CD4-positive, CD25-positive, alpha-beta regulatory T cell (primary cell): ENCODE data around the gene ZNF500. TPM values are rescaled to one million over a fixed set of nuclear protein-coding genes. Genes with fewer than 3 reads are reported as not detected.

ENCODE experiments used
- ATAC-seq, 2 donors: fragments of 150-1000 bp; cut with Tn5 transposase; one replicate each; pipeline ENCODE4 v1.10.0; 2021; ENCODE audit warnings: low read depth in 2 of 2, moderate number of reproducible peaks in 2 of 2, moderate library complexity in 1 of 2
- DNase-seq, 3 donors: peaks; one replicate each; pipeline versions ENCODE4 v3.0.0 to v3.0.0-alpha.2; 2012 to 2022; ENCODE audit warnings: mixed read lengths in 1 of 3
- H3K27ac ChIP-seq: one replicate; pipeline ENCODE4 v1.7.0; 2013; ENCODE audit warnings: mild to moderate bottlenecking, low read length; ENCODE audit not compliant: insufficient read depth, poor library complexity, severe bottlenecking
- H3K27me3 ChIP-seq: one replicate; pipeline ENCODE4 v1.7.0; 2013; ENCODE audit warnings: low read length; ENCODE audit not compliant: control insufficient read depth, insufficient read depth
- H3K36me3 ChIP-seq: one replicate; pipeline ENCODE4 v1.7.0; 2013; ENCODE audit warnings: mild to moderate bottlenecking, low read length, moderate library complexity; ENCODE audit not compliant: control insufficient read depth, insufficient read depth
- H3K4me1 ChIP-seq: 2 replicates; pipeline ENCODE4 v1.7.0; 2013; ENCODE audit warnings: mild to moderate bottlenecking, low read length; ENCODE audit not compliant: insufficient read depth, control insufficient read depth, poor library complexity, severe bottlenecking
- H3K4me3 ChIP-seq: one replicate; pipeline ENCODE4 v1.7.0; 2013; ENCODE audit warnings: low read depth, mild to moderate bottlenecking, low read length, moderate library complexity
- H3K9me3 ChIP-seq, 2 experiments: 1 replicate in 1 of 2; 2 replicates in 1 of 2; pipeline ENCODE4 v1.7.0; 2013; ENCODE audit warnings: low read length in 2 of 2, mild to moderate bottlenecking in 1 of 2, moderate library complexity in 1 of 2; ENCODE audit not compliant: control insufficient read depth in 2 of 2
- H3K27ac Mint-ChIP-seq, 3 donors: one replicate each; pipeline ENCODE4 v1.8.0; 2020 to 2022; ENCODE audit warnings: mild to moderate bottlenecking in 3 of 3, mixed read lengths in 3 of 3, moderate library complexity in 2 of 3
- H3K27me3 Mint-ChIP-seq: one replicate; pipeline ENCODE4 v1.8.0; 2022; ENCODE audit warnings: mild to moderate bottlenecking, mixed read lengths
- H3K36me3 Mint-ChIP-seq: one replicate; pipeline ENCODE4 v1.8.0; 2020; ENCODE audit warnings: mixed read lengths
- H3K4me1 Mint-ChIP-seq, 4 donors: one replicate each; pipeline ENCODE4 v1.8.0; 2020 to 2022; ENCODE audit warnings: mixed read lengths in 4 of 4, mild to moderate bottlenecking in 1 of 4
- H3K4me3 Mint-ChIP-seq, 4 donors: one replicate each; pipeline ENCODE4 v1.8.0; 2020 to 2022; ENCODE audit warnings: mild to moderate bottlenecking in 4 of 4, mixed read lengths in 4 of 4, moderate library complexity in 3 of 4
- H3K9me3 Mint-ChIP-seq, 7 donors: one replicate each; pipeline ENCODE4 v1.8.0; 2020 to 2022; ENCODE audit warnings: mixed read lengths in 7 of 7, mild to moderate bottlenecking in 3 of 7, moderate library complexity in 2 of 7
- polyA plus RNA-seq, 4 donors: library from polyadenylated mRNA; unstranded; fragments of 300-500 nt; fragmentation: Illumina TruSeq; gene quantifications; one replicate each; pipeline ENCODE4 v1.2.3, GENCODE V29; 2021
- total RNA-seq: library from RNA; stranded (reverse); gene quantifications from one replicate; pipeline ENCODE4 v1.2.3, GENCODE V29; 2022

ZNF500 gene
- total and polyA plus RNA-seq, 5 donors from 2014 or later: 4.5 to 16.9 (median 12.3) TPM

GRCh38 chr16:4734063-4734729 is 32.8 kb downstream of the ZNF500 start, which contains the start of the genes ANKS3 and DNAAF8:
Gene ANKS3, minus strand, starts transcription at chr16:4734271. Its CDS starts 4,122 bp downstream, at chr16:4730149.
Gene DNAAF8, plus strand, starts transcription at chr16:4734537. Its CDS starts 1,978 bp downstream, at chr16:4736515.
- no peaks in the 10 kb centered on the region for H3K36me3 Mint-ChIP-seq
- Histone ChIP-seq H3K4me1 (peaks cover 19% of the 10 kb centered on the region), H3K36me3 (peaks cover 3% of the 10 kb centered on the region), H3K27ac (peak within 1 kb of the TSS; percentile 82), H3K27me3 (no peaks in the 10 kb centered on the region), H3K9me3 (no peaks in the 10 kb centered on the region), H3K4me3 (peak within 1 kb of the TSS; percentile 79)
- H3K27ac Mint-ChIP-seq: peak within 1 kb of the TSS; percentile 87 to 89 (median 89)
- H3K27me3 Mint-ChIP-seq: peaks cover 5% of the 10 kb centered on the region
- H3K9me3 Mint-ChIP-seq: no peaks in the 10 kb centered on the region
- H3K4me1 Mint-ChIP-seq: peaks cover 5 to 22% (median 15%) of the 10 kb centered on the region in 4 donors
- peak within 1 kb of the TSS; percentile 90 to 98 (median 96) for H3K4me3 Mint-ChIP-seq
- peak; percentile 81 to 82 for ATAC-seq
- DNase-seq: peak; percentile 78 to 83 (median 82)

GRCh38 chr16:4733747-4734062 is 33.3 kb downstream of the ZNF500 start:
- Histone ChIP-seq H3K27ac (peak overlapping the region; percentile 82), H3K36me3 (peaks cover 3% of the 10 kb centered on the region), H3K4me3 (peak overlapping the region; percentile 79), H3K9me3 (no peaks in the 10 kb centered on the region), H3K27me3 (no peaks in the 10 kb centered on the region), H3K4me1 (peaks cover 19% of the 10 kb centered on the region)
- peak in 1 of 2 donors; percentile 1 for ATAC-seq
- H3K9me3 Mint-ChIP-seq: no peaks in the 10 kb centered on the region
- H3K27me3 Mint-ChIP-seq: peaks cover 5% of the 10 kb centered on the region
- peaks cover 3% of the 10 kb centered on the region for H3K36me3 Mint-ChIP-seq
- peak in 1 of 3 donors; percentile 26 for DNase-seq
- peak overlapping the region in 2 of 3 donors; percentile 86 to 87 for H3K27ac Mint-ChIP-seq
- H3K4me3 Mint-ChIP-seq: peak overlapping the region; percentile 90 to 98 (median 96)
- H3K4me1 Mint-ChIP-seq: peaks cover 5 to 22% (median 15%) of the 10 kb centered on the region in 4 donors

- DNase-seq: no peak
- no peaks in the 10 kb centered on the region for H3K9me3 Mint-ChIP-seq
- Histone ChIP-seq H3K27ac (no peak overlapping the region), H3K36me3 (peaks cover 3% of the 10 kb centered on the region), H3K4me3 (peak overlapping the region; percentile 79), H3K9me3 (no peaks in the 10 kb centered on the region), H3K27me3 (no peaks in the 10 kb centered on the region), H3K4me1 (peaks cover 19% of the 10 kb centered on the region)
- peaks cover 5 to 22% (median 15%) of the 10 kb centered on the region in 4 donors for H3K4me1 Mint-ChIP-seq
- no peak for ATAC-seq
- H3K36me3 Mint-ChIP-seq: peaks cover 5% of the 10 kb centered on the region
- H3K27me3 Mint-ChIP-seq: peaks cover 5% of the 10 kb centered on the region
- peak overlapping the region in 1 of 3 donors; percentile 87 for H3K27ac Mint-ChIP-seq
- H3K4me3 Mint-ChIP-seq: peak overlapping the region; percentile 90 to 98 (median 96)
Observed at GRCh38 chr16:4733211-4733742, 33.7 kb downstream of the ZNF500 start.

- ATAC-seq: no peak
- Mint-ChIP-seq H3K27ac (no peak overlapping the region), H3K9me3 (no peaks in the 10 kb centered on the region), H3K27me3 (peaks cover 5% of the 10 kb centered on the region), H3K4me3 (peak overlapping the region in 1 of 4 donors; percentile 35), H3K4me1 (peaks cover 8 to 17% (median 10%) of the 10 kb centered on the region in 4 donors), H3K36me3 (peaks cover 12% of the 10 kb centered on the region)
- Histone ChIP-seq H3K36me3 (peaks cover 14% of the 10 kb centered on the region), H3K27ac (no peak overlapping the region), H3K27me3 (no peaks in the 10 kb centered on the region), H3K4me3 (no peak overlapping the region), H3K9me3 (no peaks in the 10 kb centered on the region), H3K4me1 (peaks cover 10% of the 10 kb centered on the region)
- no peak for DNase-seq
Observed at GRCh38 chr16:4729876-4730275, 37.1 kb downstream of the ZNF500 start.

GRCh38 chr16:4728676-4729075 is 38.3 kb downstream of the ZNF500 start:
- peak overlapping the region in 1 of 3 donors; percentile 37 for H3K27ac Mint-ChIP-seq
- H3K36me3 Mint-ChIP-seq: peaks cover 16% of the 10 kb centered on the region

GRCh38 chr16:4726616-4727015 is 40.3 kb downstream of the ZNF500 start:
- Mint-ChIP-seq H3K4me3 (no peak overlapping the region), H3K36me3 (peaks cover 16% of the 10 kb centered on the region), H3K4me1 (peaks cover 0 to 7% (median 4%) of the 10 kb centered on the region in 4 donors), H3K9me3 (no peaks in the 10 kb centered on the region), H3K27me3 (no peaks in the 10 kb centered on the region), H3K27ac (no peak overlapping the region)
- H3K27me3 ChIP-seq: no peaks in the 10 kb centered on the region
- DNase-seq (no peak), ATAC-seq (no peak)
- peaks cover 26% of the 10 kb centered on the region for H3K36me3 ChIP-seq
- no peaks in the 10 kb centered on the region for H3K9me3 ChIP-seq
- no peaks in the 10 kb centered on the region for H3K4me1 ChIP-seq
- H3K27ac ChIP-seq: no peak overlapping the region
- no peak overlapping the region for H3K4me3 ChIP-seq

More at GRCh38 chr16:4728676-4729075, 38.3 kb downstream of the ZNF500 start:
- no peak overlapping the region for H3K27ac ChIP-seq
- H3K27me3 Mint-ChIP-seq: no peaks in the 10 kb centered on the region
- ATAC-seq: no peak
- peaks cover 19% of the 10 kb centered on the region for H3K36me3 ChIP-seq
- DNase-seq: no peak
- no peak overlapping the region for H3K4me3 ChIP-seq
- H3K4me1 Mint-ChIP-seq: peaks cover 8 to 10% (median 9%) of the 10 kb centered on the region in 4 donors
- no peaks in the 10 kb centered on the region for H3K9me3 ChIP-seq
- peaks cover 6% of the 10 kb centered on the region for H3K4me1 ChIP-seq
- no peaks in the 10 kb centered on the region for H3K27me3 ChIP-seq
- H3K9me3 Mint-ChIP-seq: no peaks in the 10 kb centered on the region
- H3K4me3 Mint-ChIP-seq: peak overlapping the region in 1 of 4 donors; percentile 68

- Mint-ChIP-seq H3K27ac (no peak overlapping the region), H3K9me3 (peaks cover 0 to 1% (median 0%) of the 10 kb centered on the region in 7 donors), H3K4me3 (no peak overlapping the region), H3K27me3 (no peaks in the 10 kb centered on the region), H3K36me3 (peaks cover 16% of the 10 kb centered on the region), H3K4me1 (peaks cover 0 to 4% (median 3%) of the 10 kb centered on the region in 4 donors)
- no peak overlapping the region for H3K27ac ChIP-seq
- no peak overlapping the region for H3K4me3 ChIP-seq
- DNase-seq (no peak), ATAC-seq (no peak)
- no peaks in the 10 kb centered on the region for H3K4me1 ChIP-seq
- H3K9me3 ChIP-seq: no peaks in the 10 kb centered on the region
- H3K36me3 ChIP-seq: peaks cover 23% of the 10 kb centered on the region
- H3K27me3 ChIP-seq: no peaks in the 10 kb centered on the region
Observed at GRCh38 chr16:4724661-4725270, 42.2 kb downstream of the ZNF500 start.
